ENCODE data around the gene STK31.

The STK31 gene

GRCh38 chr7:23710000-23710399 lies at the start of gene STK31:
STK31 (plus strand) TSS chr7:23710219; CDS start chr7:23710286, 67 bp downstream.
- no peak within 1 kb of the TSS for H3K4me3 ChIP-seq (replicated peaks in 1 of 2; ENCODE audit: low read depth in 2 of 2, low read length in 2 of 2)
- DNase-seq (ENCODE audit: low read depth in 2 of 2): no peak
- TF ChIP-seq CTCF (IDR thresholded peaks at IDR 0.05; ENCODE audit: low read depth, low read length): no peak

- no peak for TF ChIP-seq CTCF (IDR thresholded peaks at IDR 0.05; ENCODE audit: low read depth, low read length)
- DNase-seq (ENCODE audit: low read depth in 2 of 2): no peak
- H3K4me3 ChIP-seq (replicated peaks in 1 of 2; ENCODE audit: low read depth in 2 of 2, low read length in 2 of 2): no peak overlapping the region
Observed at GRCh38 chr7:23661385-23661784, 48.6 kb upstream of the STK31 start.

- no peak for TF ChIP-seq CTCF (IDR thresholded peaks at IDR 0.05; ENCODE audit: low read depth, low read length)
- no peak overlapping the region for H3K4me3 ChIP-seq (replicated peaks in 1 of 2; ENCODE audit: low read depth in 2 of 2, low read length in 2 of 2)
- DNase-seq (ENCODE audit: low read depth in 2 of 2): peak in 1 of 2 donors; percentile 41
Observed at GRCh38 chr7:23662124-23662983, 47.7 kb upstream of the STK31 start.

GRCh38 chr7:23662984-23663313 lies 47.1 kb upstream of the STK31 start:
- DNase-seq (ENCODE audit: low read depth in 2 of 2): no peak
- no peak for TF ChIP-seq CTCF (IDR thresholded peaks at IDR 0.05; ENCODE audit: low read depth, low read length)
- no peak overlapping the region for H3K4me3 ChIP-seq (replicated peaks in 1 of 2; ENCODE audit: low read depth in 2 of 2, low read length in 2 of 2)

GRCh38 chr7:23664122-23664521 lies 45.9 kb upstream of the STK31 start:
- DNase-seq (ENCODE audit: low read depth in 2 of 2): no peak
- TF ChIP-seq CTCF (IDR thresholded peaks at IDR 0.05; ENCODE audit: low read depth, low read length): no peak
- no peak overlapping the region for H3K4me3 ChIP-seq (replicated peaks in 1 of 2; ENCODE audit: low read depth in 2 of 2, low read length in 2 of 2)

- no peak for TF ChIP-seq CTCF (IDR thresholded peaks at IDR 0.05; ENCODE audit: low read depth, low read length)
- H3K4me3 ChIP-seq (replicated peaks in 1 of 2; ENCODE audit: low read depth in 2 of 2, low read length in 2 of 2): no peak overlapping the region
- DNase-seq (ENCODE audit: low read depth in 2 of 2): no peak
Observed at GRCh38 chr7:23672033-23672432, 38.0 kb upstream of the STK31 start.

Data from cardiac fibroblast (primary cell).